HG02884 (cell line): ENCODE measurements around the gene ANO1.

Source experiments
- ATAC-seq: cut with Tn5 transposase; IDR thresholded peaks from one replicate; pipeline ENCODE4 v1.9.1; 2021; ENCODE audit warnings: mild to moderate bottlenecking, moderate library complexity; ENCODE audit not compliant: unreplicated experiment

The ANO1 gene

GRCh38 chr11:70233511-70233934 lies 155.4 kb downstream of the ANO1 start:
- no peak for ATAC-seq

DNA sequence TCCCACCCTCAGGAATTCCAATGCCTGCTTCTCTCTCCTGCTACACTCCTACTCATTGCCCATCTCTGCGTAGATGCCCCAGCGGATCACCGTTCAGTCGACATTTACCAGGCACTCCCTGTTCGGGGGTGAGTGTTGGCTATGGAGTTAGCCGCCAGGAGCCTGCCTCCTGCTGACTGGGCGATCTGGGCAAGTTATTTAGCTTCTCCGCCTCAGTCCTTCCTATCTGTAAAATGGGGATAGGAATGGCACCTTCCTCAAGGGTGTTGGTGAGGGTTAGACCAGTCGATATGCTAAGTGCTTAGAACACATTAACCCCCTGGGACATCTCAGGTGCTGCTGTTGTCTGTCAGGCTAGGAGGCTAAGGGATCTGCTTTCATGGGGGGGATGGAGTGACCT lies 155.8 kb downstream of the ANO1 start:
- ATAC-seq = no peak
